GM19239 (cell line): ENCODE data around the gene LYSET.
A peak's percentile ranks its signal among the peaks of the same experiment; 100 is the strongest.
"Not testable (repeated sequence)": the region's sequence is repeated elsewhere in the genome, so short reads cannot be mapped to it uniquely, and the experiment has no call there.

Source experiments
- DNase-seq: peaks from one replicate; pipeline ENCODE4 v3.0.0; 2011; ENCODE audit warnings: low spot score; ENCODE audit not compliant: insufficient read length
- FAIRE-seq: peaks from 2 replicates; lab custom pipeline; 2011; peaks lifted over from hg19 to GRCh38; lab: Jason Lieb, UNC

LYSET gene

DNA sequence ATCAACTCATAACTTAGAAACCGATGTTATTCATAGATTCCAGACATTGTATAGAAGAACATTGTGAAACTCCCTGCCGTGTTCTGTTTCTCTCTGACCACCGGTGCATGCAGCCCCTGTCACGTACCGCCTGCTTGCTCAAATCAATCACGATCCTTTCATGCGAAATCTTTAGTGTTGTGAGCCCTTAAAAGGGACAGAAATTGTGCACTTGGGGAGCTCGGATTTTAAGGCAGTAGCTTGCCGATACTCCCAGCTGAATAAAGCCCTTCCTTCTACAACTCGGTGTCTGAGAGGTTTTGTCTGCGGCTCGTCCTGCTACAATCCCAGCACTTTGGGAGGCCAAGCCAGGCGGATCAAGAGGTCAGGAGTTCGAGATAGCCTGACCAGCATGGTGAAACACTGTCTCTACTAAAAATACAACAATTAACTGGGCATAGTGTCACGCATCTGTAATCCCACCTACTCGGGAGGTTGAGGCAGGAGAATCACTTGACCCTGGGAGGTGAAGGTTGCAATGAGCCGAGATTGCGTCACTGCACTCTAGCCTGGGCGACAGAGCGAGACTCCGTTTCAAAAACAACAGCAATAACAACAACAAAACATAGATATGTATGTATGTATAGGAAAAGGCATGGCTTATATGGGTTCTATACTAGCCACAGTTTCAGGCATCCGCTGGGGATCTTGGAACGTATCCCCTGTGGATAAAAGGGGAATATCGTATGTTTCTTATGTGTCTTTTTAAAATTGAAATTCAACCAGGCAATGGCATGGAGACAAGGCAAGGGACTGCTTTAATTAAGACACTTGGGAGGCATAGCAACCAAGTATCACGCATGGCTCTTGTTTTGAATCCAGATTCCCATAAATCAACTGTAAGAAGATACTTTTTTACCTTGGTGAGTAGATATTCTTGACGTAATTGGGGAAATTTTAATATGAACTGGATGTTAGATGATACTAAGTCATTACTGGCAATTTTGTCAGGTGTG is 19.5 kb upstream of the LYSET start:
- peak; percentile 31 for FAIRE-seq
- DNase-seq = not testable (repeated sequence)

DNA sequence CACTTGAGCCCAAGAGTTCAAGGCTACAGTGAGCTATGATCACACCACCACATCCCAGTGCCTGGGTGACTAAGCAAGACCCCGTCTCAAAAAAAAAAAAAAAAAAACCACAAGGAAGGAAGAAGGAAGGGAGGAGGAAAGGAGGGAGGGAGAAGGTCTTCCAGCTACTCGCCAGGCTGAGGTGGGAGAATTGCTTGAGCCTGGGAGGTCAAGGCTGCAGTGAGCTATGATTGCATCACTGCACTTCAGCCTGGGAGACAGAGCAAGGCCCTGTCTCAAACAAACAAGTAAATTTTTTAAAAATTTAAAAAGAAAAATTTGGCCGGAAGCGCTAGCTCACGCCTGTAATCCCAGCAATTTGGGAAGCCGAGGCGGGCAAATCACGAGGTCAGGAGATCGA is 16.5 kb upstream of the LYSET start:
- FAIRE-seq, DNase-seq: not testable (repeated sequence)

DNA sequence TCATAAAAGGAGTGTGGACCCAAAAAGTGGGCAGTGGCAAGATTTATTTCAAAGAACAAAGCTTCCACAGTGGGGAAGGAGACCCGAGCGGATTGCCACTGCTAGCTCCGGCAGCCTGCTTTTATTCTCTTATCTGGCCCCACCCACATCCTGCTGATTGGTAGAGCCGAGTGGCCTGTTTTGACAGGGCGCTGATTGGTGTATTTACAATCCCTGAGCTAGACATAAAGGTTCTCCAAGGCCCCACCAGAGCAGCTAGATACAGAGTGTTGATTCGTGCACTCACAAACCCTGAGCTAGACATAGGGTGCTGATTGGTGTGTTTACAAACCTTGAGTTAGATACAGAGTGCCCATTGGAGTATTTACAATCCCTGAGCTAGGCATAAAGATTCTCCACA is 15.5 kb upstream of the LYSET start:
- not testable (repeated sequence) for DNase-seq, FAIRE-seq

DNA sequence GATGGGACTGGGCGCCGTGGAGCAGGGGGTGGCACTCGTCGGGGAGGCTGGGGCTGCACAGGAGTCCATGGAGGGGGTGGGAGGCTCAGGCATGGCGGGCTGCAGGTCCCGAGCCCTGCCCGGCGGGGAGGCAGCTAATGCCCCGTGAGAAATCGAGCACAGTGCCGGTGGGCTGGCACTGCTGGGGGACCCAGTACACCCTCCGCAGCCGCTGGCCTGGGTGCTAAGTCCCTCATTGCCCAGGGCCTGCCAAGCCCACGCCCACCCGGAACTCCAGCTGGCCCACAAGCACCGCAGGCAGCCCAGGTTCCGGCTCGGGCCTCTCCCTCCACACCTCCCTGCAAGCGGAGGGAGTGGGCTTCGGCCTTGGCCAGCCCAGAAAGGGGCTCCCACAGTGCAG is 15.0 kb upstream of the LYSET start:
- not testable (repeated sequence) for FAIRE-seq, DNase-seq

DNA sequence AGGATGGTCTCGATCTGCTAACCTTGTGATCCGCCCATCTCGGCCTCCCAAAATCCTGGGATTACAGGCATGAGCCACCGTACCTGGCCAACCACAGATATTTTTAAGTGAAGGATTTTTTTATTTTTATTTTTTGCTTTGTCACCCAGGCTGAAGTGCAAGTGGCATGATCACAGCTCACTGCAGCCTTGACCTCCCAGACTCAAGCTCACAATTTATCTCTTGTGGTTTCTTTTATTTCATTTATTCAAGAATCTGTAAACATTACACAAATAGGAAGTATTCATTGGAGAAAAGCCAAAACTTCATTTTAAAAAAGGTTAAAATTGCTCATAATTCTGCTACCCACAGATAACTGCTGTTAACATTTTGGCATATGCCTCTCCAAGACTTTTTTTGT is 13.7 kb upstream of the LYSET start:
- FAIRE-seq (no peak), DNase-seq (no peak)

DNA sequence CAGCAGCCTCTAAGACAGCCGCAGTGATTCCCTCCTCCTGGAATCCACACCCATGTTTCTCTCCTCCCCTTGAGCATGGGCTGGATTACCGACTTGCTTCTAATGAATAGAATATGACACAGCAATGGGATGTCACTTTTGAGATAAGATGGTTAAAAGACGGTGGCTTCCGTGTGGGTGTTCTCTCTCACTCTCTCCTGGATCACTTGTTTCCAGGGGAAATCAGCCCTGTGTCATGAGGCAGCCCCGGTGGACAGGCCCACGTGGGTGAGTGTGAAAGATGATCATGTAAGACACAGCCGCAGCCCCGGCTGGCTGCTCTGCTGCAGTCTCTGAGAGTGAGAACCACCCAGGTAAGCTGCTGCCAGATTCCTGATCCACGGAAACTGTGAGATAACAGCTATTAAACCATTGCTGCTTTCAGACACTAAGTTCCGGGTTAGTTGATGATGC is 11.1 kb upstream of the LYSET start:
- DNase-seq (no peak), FAIRE-seq (no peak)

DNA sequence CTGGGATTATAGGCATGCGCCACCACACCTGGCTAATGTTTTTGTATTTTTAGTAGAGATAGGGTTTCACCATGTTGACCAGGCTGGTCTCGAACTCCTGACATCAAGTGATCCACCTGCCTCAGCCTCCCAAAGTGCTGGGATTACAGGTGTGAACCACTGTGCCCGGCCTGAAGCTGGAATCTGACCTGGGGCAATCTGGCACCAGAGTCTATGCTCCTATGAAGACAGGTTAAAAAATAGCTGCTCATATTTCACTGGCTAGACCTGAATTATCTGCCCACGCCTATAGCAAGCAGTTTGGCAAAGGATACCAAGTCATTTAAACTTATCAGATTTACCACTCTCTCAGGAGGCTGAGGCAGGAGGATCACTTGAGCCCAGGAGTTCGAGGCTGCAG is 10.4 kb upstream of the LYSET start:
- not testable (repeated sequence) for DNase-seq, FAIRE-seq

DNA sequence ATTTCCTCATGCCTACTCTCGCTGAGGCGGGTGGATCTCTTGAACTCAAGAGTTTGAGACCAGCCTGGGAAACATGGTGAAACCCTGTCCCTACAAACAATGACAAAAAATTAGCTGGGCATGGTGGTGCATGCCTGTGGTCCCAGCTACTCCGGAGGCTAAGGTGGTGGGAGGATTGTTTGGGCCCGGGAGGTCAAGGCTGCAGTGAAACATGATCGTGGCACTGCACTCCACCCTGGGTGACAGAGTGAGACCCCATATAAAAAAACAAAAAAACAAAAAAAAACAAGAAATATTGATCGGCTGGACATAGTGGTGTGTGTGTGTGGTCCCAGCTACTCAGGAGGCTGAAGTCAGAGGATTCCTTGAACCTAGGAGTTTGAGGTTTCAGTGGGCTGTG is 9.6 kb upstream of the LYSET start:
- no peak for DNase-seq
- FAIRE-seq = no peak

DNA sequence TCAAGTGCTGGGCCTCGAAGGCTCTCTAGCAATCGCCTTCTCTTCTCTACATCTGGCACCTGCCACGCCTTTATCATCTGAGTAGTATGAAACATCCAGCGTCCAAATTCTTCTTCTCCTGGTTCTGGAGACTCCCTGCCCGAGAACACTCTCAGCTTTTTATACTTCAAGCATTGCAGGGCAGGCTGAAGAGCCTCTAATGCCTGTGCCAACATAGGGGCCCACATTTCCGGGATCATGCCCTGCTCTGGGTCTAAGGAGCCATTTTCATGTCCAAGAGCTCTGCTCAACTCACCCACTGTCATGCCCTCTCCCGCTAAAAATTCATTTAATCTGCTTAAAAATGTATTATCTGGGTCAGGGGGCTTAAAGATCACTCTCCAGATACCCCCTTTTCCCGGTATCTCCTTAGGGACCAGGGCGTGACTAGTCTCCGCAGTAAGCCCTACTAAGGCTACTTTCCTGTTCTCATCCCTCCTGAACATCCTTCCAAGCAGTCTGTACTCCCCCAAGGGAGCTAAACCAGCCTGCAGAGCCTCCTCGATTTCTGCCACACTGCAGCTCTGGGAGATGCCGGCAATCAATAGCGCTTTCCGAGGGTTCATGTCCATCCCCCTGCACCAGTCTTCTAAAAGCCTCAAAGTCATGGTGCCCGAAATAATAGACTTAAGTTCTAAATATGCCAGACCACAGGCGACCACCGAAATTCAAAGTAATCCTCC is 1.4 kb upstream of the LYSET start:
- no peak for FAIRE-seq
- DNase-seq = no peak

DNA sequence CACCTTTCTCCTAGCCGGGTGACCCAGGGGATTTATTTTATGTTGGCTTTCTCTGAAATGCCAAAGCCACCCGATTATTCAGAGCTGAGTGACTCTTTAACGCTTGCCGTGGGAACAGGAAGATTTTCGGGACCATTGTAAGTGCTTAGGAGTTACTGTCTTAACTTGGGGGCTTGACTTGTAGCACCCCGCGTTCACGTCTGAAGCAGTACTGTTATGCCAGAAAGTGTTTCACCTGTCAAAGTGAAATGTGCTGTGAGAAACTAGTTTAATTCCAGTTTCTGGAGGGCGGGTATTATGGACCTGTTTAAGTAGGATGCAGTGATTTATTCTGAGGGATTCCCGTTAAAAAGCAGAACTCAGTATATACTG is 218 bp downstream of the LYSET start:
- peak; percentile 89 for FAIRE-seq

DNA sequence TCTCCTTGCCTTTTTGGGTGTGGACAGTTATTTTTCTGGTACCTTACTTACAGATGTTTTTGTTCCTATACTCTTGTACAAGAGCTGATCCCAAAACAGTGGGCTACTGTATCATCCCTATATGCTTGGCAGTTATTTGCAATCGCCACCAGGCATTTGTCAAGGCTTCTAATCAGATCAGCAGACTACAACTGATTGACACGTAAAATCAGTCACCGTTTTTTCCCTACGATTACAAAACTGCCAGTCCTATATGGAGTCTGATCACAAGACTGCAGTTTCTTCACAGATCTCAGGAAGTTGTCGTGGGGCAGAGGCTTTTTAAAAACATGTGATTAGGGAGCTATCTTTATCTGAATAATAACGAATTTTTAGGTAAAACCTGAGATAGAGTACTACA is 1.3 kb downstream of the LYSET start:
- DNase-seq (no peak), FAIRE-seq (peak; percentile 63)

More for the DNA sequence above, 218 bp downstream of the LYSET start:
- DNase-seq = no peak

DNA sequence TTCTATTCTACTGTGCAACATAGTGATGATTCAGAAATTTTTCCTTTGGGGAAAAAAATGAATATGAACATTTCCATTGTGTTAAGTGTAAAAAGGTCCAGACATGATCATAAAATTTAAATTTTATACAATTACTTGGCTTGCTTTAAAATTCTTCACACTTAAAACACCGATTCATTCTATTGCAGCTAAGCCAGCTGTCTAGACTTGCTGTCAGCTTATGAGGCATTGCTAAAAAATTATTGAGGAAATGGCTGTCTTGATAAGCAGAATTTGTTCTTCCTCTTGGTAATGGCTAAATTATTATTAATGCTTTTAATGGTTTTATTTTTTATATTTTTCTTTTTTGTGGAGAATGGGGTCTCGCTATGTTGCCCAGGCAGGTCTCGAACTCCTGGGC is 1.8 kb downstream of the LYSET start:
- no peak for FAIRE-seq
- no peak for DNase-seq

DNA sequence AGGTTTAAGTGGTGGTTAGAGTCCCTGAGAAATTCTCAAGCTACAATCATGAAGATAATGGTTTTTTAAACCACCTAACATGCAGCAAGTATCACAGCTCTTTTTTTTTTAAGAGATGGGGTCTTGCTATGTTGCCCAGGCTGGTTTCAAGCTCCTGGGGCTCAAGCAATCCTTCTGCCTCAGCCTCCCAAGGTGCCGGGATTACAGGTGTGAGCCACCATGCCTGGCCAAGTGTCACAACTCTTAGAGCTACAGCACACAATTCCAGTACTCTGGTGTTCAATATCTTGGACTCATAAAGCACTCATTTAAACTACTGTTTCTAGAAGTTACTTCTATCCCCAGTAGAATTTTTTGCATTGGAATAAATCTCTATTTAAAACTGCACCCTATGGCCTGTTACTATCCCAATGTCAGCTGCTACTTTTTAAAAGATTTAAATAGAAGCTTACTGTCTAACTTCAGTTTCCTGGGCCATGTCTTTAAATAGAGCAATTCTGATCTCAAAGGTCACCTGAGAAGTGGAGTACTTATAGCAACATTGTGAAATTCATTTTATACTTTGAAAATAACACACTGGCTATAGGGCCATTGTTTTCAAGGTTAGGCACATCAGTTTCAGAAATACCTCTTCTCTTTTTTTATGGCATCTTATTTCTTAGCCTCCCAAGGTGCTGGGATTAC is 10.3 kb downstream of the LYSET start:
- DNase-seq (no peak), FAIRE-seq (no peak)

DNA sequence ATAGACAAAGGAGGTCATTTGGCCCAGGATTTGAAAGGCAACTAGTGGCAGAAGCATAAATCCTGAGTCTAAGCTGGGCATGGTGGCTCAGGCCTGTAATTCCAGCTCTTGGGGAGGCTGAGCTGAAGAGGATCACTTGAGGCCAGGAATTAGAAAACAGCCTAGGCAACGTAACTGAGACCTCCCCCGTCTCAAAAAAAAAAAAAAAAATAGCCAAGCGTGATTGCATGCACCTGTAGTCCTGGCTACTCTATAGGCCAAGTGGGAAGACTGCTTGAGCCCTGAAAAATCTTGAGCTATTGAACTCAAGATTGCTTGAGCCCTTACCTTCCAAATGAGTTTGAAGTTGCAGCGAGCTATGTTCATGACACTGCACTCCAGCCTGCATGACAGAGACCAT is 13.9 kb downstream of the LYSET start:
- DNase-seq (no peak), FAIRE-seq (no peak)

DNA sequence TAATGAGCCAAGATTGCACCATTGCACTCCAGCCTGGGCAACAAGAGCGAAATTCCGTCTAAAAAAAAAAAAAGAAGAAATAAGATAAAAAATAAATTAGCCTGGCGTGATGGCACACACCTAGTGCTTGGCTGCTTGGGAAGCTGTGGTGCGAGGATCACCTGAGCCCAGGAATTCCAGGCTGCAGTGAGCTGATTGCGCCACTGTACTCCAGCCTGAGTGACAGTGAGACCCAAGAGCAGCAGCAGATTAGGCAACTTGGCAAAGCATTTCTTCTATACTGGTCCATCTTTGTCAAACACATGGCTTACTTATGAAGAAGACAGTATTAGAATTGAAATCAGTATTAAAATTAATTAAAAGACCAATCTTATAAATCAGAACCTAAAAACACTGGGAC is 15.4 kb downstream of the LYSET start:
- FAIRE-seq (no peak), DNase-seq (no peak)

DNA sequence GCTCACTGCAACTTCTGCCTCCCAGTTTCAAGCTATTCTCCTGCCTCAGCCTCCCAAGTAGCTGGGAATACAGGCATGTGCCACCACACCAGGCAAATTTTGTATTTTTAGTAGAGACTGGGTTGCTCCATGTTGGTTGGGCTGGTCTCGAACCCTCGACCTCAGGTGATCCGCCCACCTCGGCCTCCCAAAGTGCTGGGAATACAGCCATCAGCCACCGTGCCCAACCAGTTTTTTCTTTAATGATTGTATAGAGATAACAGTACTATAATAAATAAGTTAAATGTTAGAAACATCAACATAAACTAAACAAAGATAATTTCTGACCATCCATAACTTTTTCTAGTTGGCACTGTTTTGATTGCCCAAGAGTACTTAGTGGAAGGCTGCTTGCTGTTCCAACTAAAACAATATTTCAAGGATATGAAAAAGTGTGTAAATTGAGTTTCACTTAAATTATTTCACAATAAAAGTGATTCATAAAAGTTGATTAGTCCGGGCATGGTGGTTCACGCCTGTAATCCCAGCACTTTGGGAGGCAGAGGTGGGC is 16.1 kb downstream of the LYSET start:
- no peak for FAIRE-seq
- no peak for DNase-seq

DNA sequence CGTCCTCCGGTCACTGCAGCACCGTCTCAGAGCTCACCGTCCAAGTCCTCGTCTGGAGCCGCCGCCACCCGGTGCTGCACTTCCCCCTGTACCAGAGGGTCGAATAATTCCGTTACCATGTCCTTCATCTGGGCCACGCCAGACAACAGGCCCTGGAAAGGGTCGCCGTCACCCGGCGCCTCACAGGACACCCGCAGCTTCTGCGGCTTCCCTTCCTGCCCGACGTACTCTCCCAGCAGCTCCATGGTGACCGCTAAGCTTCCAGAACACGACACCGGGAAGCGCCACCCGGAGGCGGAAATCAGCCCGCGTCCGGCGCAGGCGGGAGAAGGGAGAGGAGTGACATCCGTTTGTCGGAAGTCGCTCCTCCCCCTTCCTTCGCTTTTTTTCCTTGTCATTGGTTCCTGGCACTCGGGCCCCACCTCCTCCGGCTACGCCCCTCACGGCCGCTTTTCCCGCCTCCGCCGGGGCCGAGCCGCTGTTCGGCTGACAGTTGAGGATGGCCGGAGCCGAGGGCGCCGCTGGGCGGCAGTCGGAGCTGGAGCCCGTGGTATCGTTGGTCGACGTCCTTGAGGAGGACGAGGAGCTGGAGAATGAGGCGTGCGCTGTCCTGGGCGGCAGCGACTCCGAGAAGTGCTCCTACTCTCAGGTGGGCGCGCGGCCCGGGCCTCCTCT is 21.8 kb downstream of the LYSET start, which contains the start of the genes GON7 and UBR7:
Gene GON7 (minus strand): TSS at position 273 of the 675 bp plus-strand sequence. CDS start 28 bp downstream, at position 245.
Gene UBR7 (plus strand): TSS at position 464 of the 675 bp plus-strand sequence. CDS start 36 bp downstream, at position 500.
- DNase-seq = peak; percentile 74
- FAIRE-seq = peak; percentile 87

DNA sequence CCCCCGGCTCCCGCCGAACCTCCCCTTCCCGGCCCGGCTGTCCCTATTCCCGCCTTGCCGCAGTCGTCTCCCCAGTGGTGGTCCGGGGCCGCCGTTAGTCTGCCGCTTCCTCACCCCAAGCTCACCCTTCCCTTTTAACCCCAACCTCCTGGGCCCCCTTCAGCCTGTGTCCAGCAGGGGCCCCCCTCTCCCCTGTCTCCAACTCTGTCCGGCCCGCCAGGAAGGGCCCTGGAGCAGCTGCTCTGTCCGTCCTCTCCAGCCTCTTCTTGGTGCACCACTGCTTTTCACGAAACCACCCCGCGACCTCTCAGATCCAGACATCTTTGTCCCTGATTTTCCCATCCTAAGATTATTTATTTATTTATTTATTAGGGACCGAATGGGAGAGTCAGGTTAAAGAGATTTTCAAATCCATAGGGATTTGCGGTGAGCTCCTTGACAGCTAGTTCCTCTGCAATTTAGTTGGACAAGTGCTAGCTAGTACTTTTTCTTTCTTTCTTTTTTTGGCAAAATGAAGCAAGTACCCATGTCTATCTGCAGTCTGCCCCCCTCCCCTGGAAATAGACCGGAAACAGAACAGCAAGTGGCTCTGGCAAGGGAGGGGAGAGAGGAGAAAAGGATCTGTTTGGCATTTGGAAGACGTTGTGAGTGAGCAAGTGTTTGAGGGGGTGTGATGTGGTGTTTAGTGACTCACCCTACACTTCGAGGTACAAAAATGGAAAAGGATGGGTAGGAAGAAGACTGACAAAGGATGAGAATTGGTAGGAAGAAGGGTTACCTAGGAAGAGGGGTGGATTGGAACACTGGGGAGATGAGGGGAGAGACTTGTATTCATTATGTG is 22.6 kb downstream of the LYSET start:
- FAIRE-seq (peak; percentile 28), DNase-seq (no peak)

DNA sequence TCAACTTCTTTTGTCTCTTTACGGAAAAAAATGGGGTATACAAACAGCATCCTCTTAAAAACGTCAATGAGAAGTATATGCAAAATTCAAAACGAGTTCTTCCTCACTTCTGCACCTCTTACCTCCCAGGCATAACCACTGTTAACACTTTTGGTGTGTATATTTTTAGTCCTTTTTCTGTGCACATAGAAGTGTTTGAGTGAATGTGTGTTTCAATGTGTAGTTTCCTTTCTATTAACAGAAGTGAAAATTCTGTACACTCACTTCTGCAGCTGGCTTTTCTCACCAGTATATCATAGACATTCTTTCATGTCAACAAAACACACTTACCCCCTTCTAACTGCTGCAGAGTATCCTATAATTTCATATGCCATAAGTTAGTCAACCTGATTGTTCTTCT is 27.3 kb downstream of the LYSET start:
- DNase-seq (no peak), FAIRE-seq (peak; percentile 74)
